Upper lobe of left lung (tissue), 6 donors: ENCODE measurements around the gene GALNT13. TPM values are rescaled to one million over a fixed set of nuclear protein-coding genes. Genes with fewer than 3 reads are reported as not detected.

Experiments used
- ATAC-seq, 2 donors: fragments of 200-7000 bp; cut with Tn5 transposase; one replicate each; pipeline ENCODE4 v1.9.1; 2022; ENCODE audit warnings: mild to moderate bottlenecking in 2 of 2, moderate library complexity in 2 of 2; ENCODE audit not compliant: low FRiP score in 2 of 2
- DNase-seq, 2 donors: peaks; one replicate each; pipeline ENCODE4 v3.0.0-alpha.2; 2019 to 2020
- H3K27ac ChIP-seq, 4 donors: fragments of 200-600 bp; sonication (generic); one replicate each; pipeline ENCODE4 v1.5.1; 2016 to 2019
- H3K27me3 ChIP-seq, 4 donors: fragments of 200-600 bp; sonication (generic); one replicate each; pipeline ENCODE4 v1.5.1; 2017 to 2019
- H3K36me3 ChIP-seq, 4 donors: fragments of 200-600 bp; sonication (generic); one replicate each; pipeline ENCODE4 v1.5.1; 2016 to 2019
- H3K4me1 ChIP-seq, 4 donors: fragments of 200-600 bp; sonication (generic); one replicate each; pipeline ENCODE4 v1.5.1; 2018 to 2019
- H3K4me3 ChIP-seq, 4 donors: fragments of 200-600 bp; sonication (generic); one replicate each; pipeline ENCODE4 v1.5.1; 2017 to 2019; ENCODE audit warnings: mild to moderate bottlenecking in 2 of 4, moderate library complexity in 1 of 4
- H3K9me3 ChIP-seq, 4 donors: fragments of 200-600 bp; sonication (generic); one replicate each; pipeline ENCODE4 v1.5.1; 2018 to 2019
- EP300 ChIP-seq, 4 donors: sonication (generic); formaldehyde crosslinking; IDR thresholded peaks; one replicate each; pipeline ENCODE4 v1.5.1; 2017; ENCODE audit warnings: antibody characterized with exemption in 4 of 4, control low read depth in 2 of 4
- POLR2A ChIP-seq, 4 donors: fragments of 450-650 bp; IDR thresholded peaks; one replicate each; pipeline ENCODE4 v1.5.1; 2016 to 2017; ENCODE audit warnings: antibody characterized with exemption in 4 of 4, mild to moderate bottlenecking in 2 of 4
- POLR2AphosphoS5 ChIP-seq, 2 donors: sonication (generic); formaldehyde crosslinking; IDR thresholded peaks; one replicate each; pipeline ENCODE4 v1.5.1; 2017; ENCODE audit warnings: antibody characterized with exemption in 2 of 2
- WGBS, 2 donors: methylation state at CpG; one replicate each; pipeline ENCODE4 v1.1.5; 2017 to 2018; 5-methylcytosine and 5-hydroxymethylcytosine counted together
- total RNA-seq, 6 donors: library from RNA; depleted of rRNA in 4 of 6; stranded (reverse); fragments of >200 nt in 4 of 6; gene quantifications; one replicate each; pipeline versions ENCODE4 v1.1.0 to v1.2.1, GENCODE V29; 2016 to 2021
- TF ChIP-seq, protein P1 (sequence below), 6 experiments: fragments of 450-650 bp in 4 of 6; fragments of 200-600 bp in 2 of 6; sonication (generic) in 2 of 6; IDR thresholded peaks; one replicate each; pipeline ENCODE4 v1.5.1; 2016 to 2019; ENCODE audit warnings: antibody characterized with exemption in 6 of 6
- donor health status: DM: no; HTN: no; CAD: no; lungs with moderate emphysema.
- donor health status: DM: no; HTN: yes; CAD: no; lungs with severe emphysema.

Gene GALNT13
- total RNA-seq, 6 donors from 2014 or later, result 1.6 to 4.1 (median 2.8) TPM

DNA sequence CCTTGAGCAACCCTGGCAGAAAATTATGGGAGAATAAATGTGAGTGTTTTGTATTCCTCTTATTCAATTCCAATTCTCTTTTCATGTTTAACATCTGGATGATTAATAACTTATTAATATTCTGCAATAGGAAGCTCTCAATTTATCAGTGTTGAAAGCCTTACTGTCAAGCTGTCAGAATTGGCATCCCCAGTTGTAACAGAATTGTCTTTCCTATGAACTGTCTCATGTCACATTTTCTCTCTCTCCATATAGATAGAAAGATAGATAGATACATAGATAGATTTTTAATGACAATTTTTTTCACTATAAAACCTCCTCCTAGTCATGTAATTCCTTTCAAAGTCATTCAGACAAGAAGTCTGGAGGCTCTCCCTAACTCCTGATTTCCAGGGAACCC, 331.5 kb downstream of the GALNT13 start:
- no peak for ATAC-seq
- H3K27me3 ChIP-seq, result no peaks in the 10 kb centered on the region
- no peaks in the 10 kb centered on the region for H3K4me1 ChIP-seq
- no peak for DNase-seq
- TF ChIP-seq POLR2A (IDR thresholded peaks at IDR 0.05), result no peak
- TF ChIP-seq, protein P1, sequence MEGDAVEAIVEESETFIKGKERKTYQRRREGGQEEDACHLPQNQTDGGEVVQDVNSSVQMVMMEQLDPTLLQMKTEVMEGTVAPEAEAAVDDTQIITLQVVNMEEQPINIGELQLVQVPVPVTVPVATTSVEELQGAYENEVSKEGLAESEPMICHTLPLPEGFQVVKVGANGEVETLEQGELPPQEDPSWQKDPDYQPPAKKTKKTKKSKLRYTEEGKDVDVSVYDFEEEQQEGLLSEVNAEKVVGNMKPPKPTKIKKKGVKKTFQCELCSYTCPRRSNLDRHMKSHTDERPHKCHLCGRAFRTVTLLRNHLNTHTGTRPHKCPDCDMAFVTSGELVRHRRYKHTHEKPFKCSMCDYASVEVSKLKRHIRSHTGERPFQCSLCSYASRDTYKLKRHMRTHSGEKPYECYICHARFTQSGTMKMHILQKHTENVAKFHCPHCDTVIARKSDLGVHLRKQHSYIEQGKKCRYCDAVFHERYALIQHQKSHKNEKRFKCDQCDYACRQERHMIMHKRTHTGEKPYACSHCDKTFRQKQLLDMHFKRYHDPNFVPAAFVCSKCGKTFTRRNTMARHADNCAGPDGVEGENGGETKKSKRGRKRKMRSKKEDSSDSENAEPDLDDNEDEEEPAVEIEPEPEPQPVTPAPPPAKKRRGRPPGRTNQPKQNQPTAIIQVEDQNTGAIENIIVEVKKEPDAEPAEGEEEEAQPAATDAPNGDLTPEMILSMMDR (IDR thresholded peaks at IDR 0.05), result no peak
- TF ChIP-seq POLR2AphosphoS5 (IDR thresholded peaks at IDR 0.05), result no peak
- no peak for TF ChIP-seq EP300 (IDR thresholded peaks at IDR 0.05)
- H3K4me3 ChIP-seq, result no peak overlapping the region
- no peaks in the 10 kb centered on the region for H3K9me3 ChIP-seq
- no peaks in the 10 kb centered on the region for H3K36me3 ChIP-seq
- H3K27ac ChIP-seq, result no peak overlapping the region

DNA sequence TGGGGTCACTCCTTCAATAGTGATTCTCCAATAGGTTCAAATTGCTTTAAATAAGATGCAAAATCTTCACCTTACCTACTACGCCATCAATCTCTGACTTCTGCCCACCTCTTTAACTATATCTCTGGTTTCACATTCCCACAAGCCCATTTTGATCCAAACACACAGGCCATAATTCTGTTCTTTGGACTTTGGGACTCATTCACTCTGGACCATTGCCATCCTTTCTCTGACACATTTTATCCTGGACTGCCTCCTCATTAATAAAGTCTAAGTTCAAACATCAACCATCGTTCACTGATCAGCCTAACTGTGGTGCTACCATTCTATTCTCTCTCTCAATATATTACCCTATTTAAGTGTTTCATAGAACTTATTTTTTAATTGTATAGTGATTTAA, 332.2 kb downstream of the GALNT13 start:
- no peak for ATAC-seq
- 79 to 83% methylated on average over 2 of the region's 2 CpGs for WGBS, 2 donors
- Histone ChIP-seq H3K27ac (no peak overlapping the region), H3K27me3 (no peaks in the 10 kb centered on the region), H3K4me3 (no peak overlapping the region), H3K4me1 (no peaks in the 10 kb centered on the region), H3K36me3 (no peaks in the 10 kb centered on the region), H3K9me3 (no peaks in the 10 kb centered on the region)
- no peak for TF ChIP-seq POLR2AphosphoS5 (IDR thresholded peaks at IDR 0.05)
- TF ChIP-seq, protein P1 (IDR thresholded peaks at IDR 0.05), result no peak
- no peak for DNase-seq

DNA sequence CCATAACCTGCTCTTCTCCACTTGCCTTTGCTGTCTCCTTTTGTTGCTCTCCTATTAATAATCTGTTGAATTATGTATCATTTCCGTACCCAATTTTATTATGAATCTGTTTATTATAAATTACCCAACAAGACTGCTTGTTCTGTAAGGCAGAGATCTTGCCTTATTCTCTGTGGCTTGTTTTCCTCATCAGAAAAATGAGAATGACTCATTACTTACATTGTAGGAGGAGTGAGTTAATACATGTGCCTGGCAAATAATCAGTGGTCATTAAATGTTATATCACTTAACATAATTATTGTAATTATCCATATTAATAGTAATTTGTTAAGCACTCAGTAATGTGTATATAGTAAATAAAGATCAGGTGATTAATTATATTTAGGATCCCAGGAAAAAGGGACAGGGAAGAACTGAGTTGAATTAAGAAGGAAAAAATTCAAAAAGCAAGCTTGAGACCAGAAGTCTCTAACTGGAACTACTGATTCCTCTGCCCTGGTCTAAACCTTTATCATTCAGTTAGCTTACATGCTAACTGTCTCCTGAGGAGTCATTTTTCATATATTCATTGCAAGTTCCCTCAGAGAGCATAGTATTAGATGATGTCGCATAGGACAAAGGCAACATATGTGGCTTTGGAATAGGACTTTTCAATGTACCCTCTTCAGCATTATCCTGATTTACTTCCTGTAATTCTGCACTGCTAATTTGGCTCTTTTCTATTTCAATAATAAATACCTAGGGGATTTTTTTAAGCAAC, 335.7 kb downstream of the GALNT13 start:
- WGBS, 2 donors, result 79 to 90% methylated on average over 2 of the region's 2 CpGs
- ATAC-seq, result no peak
- no peak for DNase-seq
- Histone ChIP-seq H3K4me1 (no peaks in the 10 kb centered on the region), H3K27me3 (no peaks in the 10 kb centered on the region), H3K36me3 (no peaks in the 10 kb centered on the region), H3K27ac (no peak overlapping the region), H3K4me3 (no peak overlapping the region), H3K9me3 (no peaks in the 10 kb centered on the region)
- TF ChIP-seq, protein P1 (IDR thresholded peaks at IDR 0.05), result no peak
- no peak for TF ChIP-seq POLR2A (IDR thresholded peaks at IDR 0.05)
- no peak for TF ChIP-seq EP300 (IDR thresholded peaks at IDR 0.05)

DNA sequence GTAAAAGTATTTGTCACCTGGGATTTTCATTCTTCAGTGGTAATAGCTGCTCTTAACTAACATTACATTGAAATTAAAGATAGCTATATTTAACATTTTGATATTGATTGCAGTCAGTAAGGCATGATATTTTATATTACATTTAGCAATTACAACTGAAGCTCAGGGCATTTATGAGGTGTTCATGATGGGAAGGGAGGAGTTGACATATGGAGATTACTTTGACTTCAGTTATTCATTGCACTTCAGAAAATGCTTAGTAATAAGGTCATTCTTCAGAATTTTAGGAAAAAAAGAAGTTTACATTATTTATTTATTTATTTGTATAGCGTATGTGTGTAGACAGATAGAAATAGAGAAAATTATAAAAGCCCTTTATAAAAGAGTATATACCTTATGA, 352.0 kb downstream of the GALNT13 start:
- ATAC-seq (no peak), DNase-seq (no peak)
- Histone ChIP-seq H3K36me3 (no peaks in the 10 kb centered on the region), H3K4me3 (no peak overlapping the region), H3K9me3 (no peaks in the 10 kb centered on the region), H3K4me1 (no peaks in the 10 kb centered on the region), H3K27me3 (no peaks in the 10 kb centered on the region), H3K27ac (no peak overlapping the region)
- no peak for TF ChIP-seq POLR2AphosphoS5 (IDR thresholded peaks at IDR 0.05)
- TF ChIP-seq, protein P1 (IDR thresholded peaks at IDR 0.05), result no peak
- no peak for TF ChIP-seq POLR2A (IDR thresholded peaks at IDR 0.05)
- TF ChIP-seq EP300 (IDR thresholded peaks at IDR 0.05), result no peak
- 97% methylated on average over 1 of the region's 1 CpG for WGBS, 2 donors

DNA sequence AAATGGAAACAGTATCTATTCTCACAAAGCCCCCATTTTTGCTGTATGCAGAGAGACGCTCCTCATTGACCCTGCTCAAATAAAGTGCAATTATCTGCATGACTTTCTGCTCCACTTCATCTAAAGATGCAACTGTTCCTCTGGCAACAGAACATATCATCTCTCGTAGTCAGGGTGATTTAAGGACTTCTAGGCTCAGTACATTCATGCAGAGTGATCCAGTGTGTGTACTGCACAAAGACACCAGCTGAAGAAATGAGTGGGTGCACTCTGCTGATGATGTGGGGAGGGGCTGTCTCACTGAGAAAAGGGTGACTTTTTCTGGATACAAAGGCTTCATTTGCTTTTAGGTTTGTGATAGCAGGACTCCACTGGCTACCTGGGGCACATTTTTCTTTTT, 355.2 kb downstream of the GALNT13 start:
- ATAC-seq (no peak), DNase-seq (no peak)
- no peaks in the 10 kb centered on the region for H3K4me1 ChIP-seq
- no peak overlapping the region for H3K27ac ChIP-seq
- H3K27me3 ChIP-seq, result no peaks in the 10 kb centered on the region
- TF ChIP-seq, protein P1 (IDR thresholded peaks at IDR 0.05), result no peak
- TF ChIP-seq POLR2AphosphoS5 (IDR thresholded peaks at IDR 0.05) (no peak), POLR2A (IDR thresholded peaks at IDR 0.05) (no peak), EP300 (IDR thresholded peaks at IDR 0.05) (no peak)
- WGBS, 2 donors, result 72 to 76% methylated on average over 2 of the region's 2 CpGs
- no peaks in the 10 kb centered on the region for H3K9me3 ChIP-seq
- H3K4me3 ChIP-seq, result no peak overlapping the region
- H3K36me3 ChIP-seq, result no peaks in the 10 kb centered on the region
